H1 (cell line): ENCODE results near the gene SNX19. TPM values are rescaled to one million over a fixed set of nuclear protein-coding genes. Genes with fewer than 3 reads are reported as not detected.

Experiments used
- CBX8 ChIP-seq: fragments of 300-800, 300-1000 bp; sonication (generic); IDR thresholded peaks from 2 replicates; pipeline ENCODE4 v1.7.1; 2016; ENCODE audit warnings: low read depth, low read length, borderline replicate concordance
- polyA plus RNA-seq, 7 experiments: library from polyadenylated mRNA; depleted of rRNA in 3 of 7; stranded (reverse) in 5 of 7; unstranded in 2 of 7; fragments of >200 nt in 5 of 7; fragments of 200-250 nt in 2 of 7; gene quantifications; 1 replicate in 5 of 7; 2 replicates in 1 of 7; 4 replicates in 1 of 7; pipeline versions ENCODE4 v1.2.1 to v1.2.3, GENCODE V29; 2011 to 2013; ENCODE audit warnings: missing spikeins in 2 of 7, mixed read lengths in 2 of 7
- total RNA-seq: library from RNA; stranded (reverse); fragmentation: NEBNext Ultra II Directional; extraction: Animal tissue kit (Norgen Biotek cat#: 25700); gene quantifications from 2 replicates; pipeline ENCODE4 v1.2.1, GENCODE V29; 2021

Gene SNX19
- total and polyA plus RNA-seq, 2 of the 8 experiments (the other 6 are each of a cell fraction or from before 2014, with no cell fraction given) = 15.0 to 25.2 TPM

GRCh38 chr11:130911306-130911705 is 5.0 kb downstream of the SNX19 start (continued):
- no peak for TF ChIP-seq CBX8
